Ishikawa (cell line): Measurements from ENCODE around the gene TPRA1.

Experiments used
- CEBPB ChIP-seq: IDR thresholded peaks from 2 replicates; pipeline ENCODE4 v1.6.1; 2012
- CREB1 ChIP-seq: IDR thresholded peaks from 2 replicates; pipeline ENCODE4 v1.6.1; 2012; ENCODE audit warnings: low read depth
- EGR1 ChIP-seq: IDR thresholded peaks from 2 replicates; pipeline ENCODE4 v1.6.1; 2012
- EP300 ChIP-seq: IDR thresholded peaks from 2 replicates; pipeline ENCODE4 v1.6.1; 2012; ENCODE audit warnings: borderline replicate concordance
- FOXM1 ChIP-seq: IDR thresholded peaks from 2 replicates; pipeline ENCODE4 v1.6.1; 2012; ENCODE audit warnings: low read depth, borderline replicate concordance
- NFIC ChIP-seq: IDR thresholded peaks from 2 replicates; pipeline ENCODE4 v1.6.1; 2012
- RAD21 ChIP-seq: IDR thresholded peaks from 2 replicates; pipeline ENCODE4 v1.6.1; 2012; ENCODE audit warnings: low read depth
- REST ChIP-seq: IDR thresholded peaks from 2 replicates; pipeline ENCODE4 v1.6.1; 2012; ENCODE audit warnings: low read depth, mild to moderate bottlenecking
- TAF1 ChIP-seq: IDR thresholded peaks from 2 replicates; pipeline ENCODE4 v1.6.1; 2012; ENCODE audit warnings: low read depth, mild to moderate bottlenecking
- TCF12 ChIP-seq: IDR thresholded peaks from 2 replicates; pipeline ENCODE4 v1.6.1; 2012; ENCODE audit warnings: low read depth
- TEAD4 ChIP-seq: IDR thresholded peaks from 2 replicates; pipeline ENCODE4 v1.6.1; 2012
- YY1 ChIP-seq: IDR thresholded peaks from 2 replicates; pipeline ENCODE4 v1.6.1; 2012; ENCODE audit warnings: low read depth
- ZBTB7A ChIP-seq: IDR thresholded peaks from 2 replicates; pipeline ENCODE4 v1.6.1; 2012; ENCODE audit warnings: low read depth
- TF ChIP-seq, protein P1 (sequence below): IDR thresholded peaks from 2 replicates; pipeline ENCODE4 v1.6.1; 2012
- TF ChIP-seq, protein P2 (sequence below): IDR thresholded peaks from 2 replicates; pipeline ENCODE4 v1.6.1; 2012

TPRA1 gene

DNA sequence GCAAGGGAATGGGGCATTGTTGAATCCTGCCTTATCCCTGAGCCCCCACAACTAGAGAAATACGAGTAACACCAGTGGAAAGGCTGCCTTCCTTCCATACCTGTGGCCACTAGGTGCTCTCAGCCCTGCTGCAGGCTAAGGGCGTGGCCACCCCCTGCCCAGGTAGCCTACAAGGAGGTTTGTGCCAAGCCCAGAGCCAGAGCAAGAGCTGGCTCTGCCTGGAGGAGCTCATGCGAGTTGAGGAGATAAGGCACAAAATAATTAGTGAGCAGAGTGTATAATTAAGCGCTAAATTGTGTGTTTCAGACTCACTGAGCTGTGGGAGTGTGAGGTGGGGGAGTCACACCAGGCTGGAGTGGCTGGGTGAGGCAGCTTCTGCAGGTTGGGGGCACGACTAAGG is 49.2 kb downstream of the TPRA1 start:
- TF ChIP-seq, protein P1, sequence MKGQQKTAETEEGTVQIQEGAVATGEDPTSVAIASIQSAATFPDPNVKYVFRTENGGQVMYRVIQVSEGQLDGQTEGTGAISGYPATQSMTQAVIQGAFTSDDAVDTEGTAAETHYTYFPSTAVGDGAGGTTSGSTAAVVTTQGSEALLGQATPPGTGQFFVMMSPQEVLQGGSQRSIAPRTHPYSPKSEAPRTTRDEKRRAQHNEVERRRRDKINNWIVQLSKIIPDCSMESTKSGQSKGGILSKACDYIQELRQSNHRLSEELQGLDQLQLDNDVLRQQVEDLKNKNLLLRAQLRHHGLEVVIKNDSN: no peak
- TF ChIP-seq ZBTB7A: no peak
- no peak for TF ChIP-seq CREB1
- TF ChIP-seq CEBPB: no peak
- TF ChIP-seq FOXM1: no peak
- TF ChIP-seq TCF12: no peak
- no peak for TF ChIP-seq TAF1
- no peak for TF ChIP-seq EGR1
- TF ChIP-seq REST: no peak
- no peak for TF ChIP-seq YY1
- TF ChIP-seq TEAD4: no peak
- no peak for TF ChIP-seq EP300
- TF ChIP-seq NFIC: no peak
- TF ChIP-seq, protein P2, sequence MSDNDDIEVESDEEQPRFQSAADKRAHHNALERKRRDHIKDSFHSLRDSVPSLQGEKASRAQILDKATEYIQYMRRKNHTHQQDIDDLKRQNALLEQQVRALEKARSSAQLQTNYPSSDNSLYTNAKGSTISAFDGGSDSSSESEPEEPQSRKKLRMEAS: no peak
- TF ChIP-seq RAD21: no peak

GRCh38 chr3:127539366-127540060 is 51.0 kb downstream of the TPRA1 start:
- TF ChIP-seq YY1 (no peak), RAD21 (no peak), FOXM1 (no peak), ZBTB7A (no peak), CREB1 (no peak), NFIC (no peak), TAF1 (no peak)
- TF ChIP-seq, protein P2: no peak
- TF ChIP-seq, protein P1: no peak

DNA sequence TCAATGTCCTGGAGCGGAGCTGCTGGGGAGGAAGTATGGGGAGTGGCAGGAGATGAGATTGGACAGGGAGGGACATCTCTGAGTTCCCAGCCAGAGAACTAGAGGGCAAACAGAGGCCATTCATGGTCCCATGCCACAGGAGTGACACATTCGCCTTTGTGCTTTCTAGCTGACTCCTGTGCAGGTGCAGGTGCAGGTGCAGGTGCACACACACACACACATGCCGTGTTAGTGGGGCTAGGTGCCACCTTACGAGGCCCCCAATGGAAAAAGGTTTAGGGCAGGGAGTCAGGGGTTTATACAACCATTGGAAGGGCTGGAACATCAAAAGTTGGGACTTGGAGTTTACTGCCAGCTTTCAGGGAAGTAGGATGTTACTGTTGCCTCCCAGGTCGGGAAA is 52.0 kb downstream of the TPRA1 start:
- no peak for TF ChIP-seq FOXM1
- TF ChIP-seq, protein P1: no peak
- TF ChIP-seq ZBTB7A: no peak
- TF ChIP-seq YY1: no peak
- no peak for TF ChIP-seq TAF1
- no peak for TF ChIP-seq CREB1
- TF ChIP-seq TEAD4: no peak
- no peak for TF ChIP-seq EP300
- TF ChIP-seq REST: no peak
- no peak for TF ChIP-seq NFIC

- TF ChIP-seq TCF12 (no peak), ZBTB7A (no peak)
These were observed 53.4 kb downstream of the TPRA1 start for GRCh38 chr3:127536830-127537812.

DNA sequence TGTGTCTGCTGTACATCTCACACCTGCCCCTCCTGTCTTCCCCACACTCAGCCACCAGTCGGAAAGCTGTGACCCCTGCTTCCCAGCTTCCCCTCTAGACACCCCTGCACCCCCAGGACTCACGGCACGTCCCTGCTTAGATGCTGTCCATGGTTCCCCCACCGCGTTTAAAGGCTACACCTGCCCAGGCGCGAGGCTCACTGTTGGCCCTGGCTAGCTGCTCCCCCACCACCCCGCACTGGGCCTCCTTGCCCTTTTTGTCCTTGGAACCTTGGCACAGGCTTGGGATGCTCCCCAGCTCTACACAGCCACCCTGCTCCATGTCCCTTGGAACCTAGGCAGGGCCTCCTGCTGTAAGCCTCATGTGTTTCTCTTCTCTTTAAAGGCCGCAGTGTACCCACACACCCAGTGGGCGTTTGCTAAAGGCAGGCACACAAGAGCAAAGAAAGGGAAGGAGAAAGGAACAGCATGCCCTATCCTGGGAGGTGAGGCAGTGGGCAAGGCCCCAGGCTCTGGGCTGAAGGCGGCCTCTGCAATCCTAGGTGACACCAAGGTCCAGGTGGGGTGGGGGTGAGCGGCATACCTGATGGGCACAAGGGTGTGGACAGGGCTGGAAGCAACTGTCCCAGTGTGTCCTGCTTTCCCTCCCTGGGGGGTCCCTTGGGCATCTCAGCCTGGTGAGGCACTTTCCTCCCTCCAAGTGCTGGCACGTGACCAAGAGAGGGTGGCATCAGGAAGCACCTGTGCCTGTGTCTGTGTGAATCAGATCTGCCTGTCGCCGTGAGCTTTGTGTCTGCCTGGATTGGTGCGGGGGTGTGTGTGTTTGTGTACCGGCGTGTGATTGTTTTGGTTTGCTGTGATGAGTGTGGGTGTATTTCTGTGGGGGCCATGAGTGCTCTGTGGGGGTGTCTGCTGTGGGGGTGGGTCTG is 54.4 kb downstream of the TPRA1 start:
- TF ChIP-seq CEBPB (no peak), TEAD4 (no peak), ZBTB7A (no peak), EP300 (no peak), EGR1 (no peak), REST (no peak), TCF12 (no peak), CREB1 (no peak), YY1 (no peak), TAF1 (no peak), FOXM1 (no peak), RAD21 (no peak), NFIC (no peak)
- TF ChIP-seq, protein P2: no peak
- TF ChIP-seq, protein P1: no peak
